Stromal cell of bone marrow (primary cell): ENCODE data around the gene ZNF609.
A peak's percentile ranks its signal among the peaks of the same experiment; 100 is the strongest.

ENCODE experiments used
- DNase-seq: peaks from one replicate; pipeline ENCODE4 v3.0.0-alpha.2; 2012; ENCODE audit warnings: low read depth

Gene ZNF609

GRCh38 chr15:64697911-64698369 is 237.6 kb downstream of the ZNF609 start:
- DNase-seq: no peak

- no peak for DNase-seq
These were observed 238.4 kb downstream of the ZNF609 start for GRCh38 chr15:64698823-64699222.

GRCh38 chr15:64699751-64700388 is 239.5 kb downstream of the ZNF609 start:
- no peak for DNase-seq

GRCh38 chr15:64701051-64701450 is 240.7 kb downstream of the ZNF609 start:
- no peak for DNase-seq

GRCh38 chr15:64701482-64702184 is 241.3 kb downstream of the ZNF609 start:
- DNase-seq: no peak

- peak; percentile 88 for DNase-seq
These were observed 242.6 kb downstream of the ZNF609 start for GRCh38 chr15:64702816-64703631.

GRCh38 chr15:64703632-64703959 is 243.2 kb downstream of the ZNF609 start:
- no peak for DNase-seq

- DNase-seq: no peak
These were observed 244.6 kb downstream of the ZNF609 start for GRCh38 chr15:64705006-64705405.

GRCh38 chr15:64706011-64706911 is 245.9 kb downstream of the ZNF609 start:
- DNase-seq: no peak

GRCh38 chr15:64710676-64711428 is 250.5 kb downstream of the ZNF609 start:
- no peak for DNase-seq

- DNase-seq: no peak
These were observed 252.0 kb downstream of the ZNF609 start for GRCh38 chr15:64712353-64712752.

- no peak for DNase-seq
These were observed 253.2 kb downstream of the ZNF609 start for GRCh38 chr15:64713592-64713991.

GRCh38 chr15:64716452-64716851 is 256.1 kb downstream of the ZNF609 start:
- DNase-seq: no peak

- no peak for DNase-seq
These were observed 256.8 kb downstream of the ZNF609 start for GRCh38 chr15:64717130-64717529.

GRCh38 chr15:64717735-64718495 is 257.5 kb downstream of the ZNF609 start:
- no peak for DNase-seq

- no peak for DNase-seq
These were observed 259.8 kb downstream of the ZNF609 start for GRCh38 chr15:64720188-64720587.

GRCh38 chr15:64730151-64730550 is 269.8 kb downstream of the ZNF609 start:
- no peak for DNase-seq

GRCh38 chr15:64731012-64731804 is 270.8 kb downstream of the ZNF609 start:
- DNase-seq: peak; percentile 46

- DNase-seq: no peak
These were observed 271.4 kb downstream of the ZNF609 start for GRCh38 chr15:64731805-64732151.
